ENCODE results near the gene TEX26.

- TF ChIP-seq CTCF (IDR thresholded peaks at IDR 0.05; ENCODE audit: insufficient read depth, low read length, poor library complexity, severe bottlenecking) (no peak), EZH2phosphoT487 (conservative IDR thresholded peaks at IDR 0.05; ENCODE audit: low read length) (no peak)
Observed at GRCh38 chr13:30906411-30907051, 25.9 kb upstream of the TEX26 start.
